Middle frontal gyrus (tissue), 1 donor: ENCODE measurements around the gene MMP23B.

Experiments used
- DNase-seq: peaks from one replicate; pipeline ENCODE4 v3.0.0-alpha.2; 2015; ENCODE audit warnings: low spot score; ENCODE audit errors: extremely low spot score

The MMP23B gene

GRCh38 chr1:1602304-1602967, 29.5 kb upstream of the MMP23B start:
- no peak for DNase-seq

- DNase-seq: no peak
These were observed 28.9 kb upstream of the MMP23B start for GRCh38 chr1:1602968-1603506.

- DNase-seq: no peak
These were observed 28.2 kb upstream of the MMP23B start for GRCh38 chr1:1603671-1604373.

GRCh38 chr1:1604374-1605033, 27.5 kb upstream of the MMP23B start:
- DNase-seq: no peak

GRCh38 chr1:1605034-1605591, 26.9 kb upstream of the MMP23B start:
- DNase-seq: no peak

- DNase-seq: no peak
These were observed 26.2 kb upstream of the MMP23B start for GRCh38 chr1:1605724-1606123.

GRCh38 chr1:1606232-1606631, 25.7 kb upstream of the MMP23B start:
- DNase-seq: no peak

- no peak for DNase-seq
These were observed 22.0 kb upstream of the MMP23B start for GRCh38 chr1:1609822-1610485.

GRCh38 chr1:1610796-1611195, 21.2 kb upstream of the MMP23B start:
- no peak for DNase-seq

GRCh38 chr1:1612104-1612400, 19.9 kb upstream of the MMP23B start:
- no peak for DNase-seq

- no peak for DNase-seq
These were observed 18.4 kb upstream of the MMP23B start for GRCh38 chr1:1613509-1614082.

GRCh38 chr1:1614204-1614953, 17.6 kb upstream of the MMP23B start:
- no peak for DNase-seq

GRCh38 chr1:1614954-1615255, 17.1 kb upstream of the MMP23B start:
- no peak for DNase-seq

GRCh38 chr1:1615256-1616044, 16.5 kb upstream of the MMP23B start, which contains the start of gene MIB2:
Gene MIB2 (plus strand): TSS chr1:1615500. CDS start chr1:1623453, 7,953 bp downstream.
- DNase-seq: peak; percentile 97

GRCh38 chr1:1616045-1616790, 15.8 kb upstream of the MMP23B start:
- DNase-seq: no peak

GRCh38 chr1:1616838-1617237, 15.1 kb upstream of the MMP23B start:
- no peak for DNase-seq

- DNase-seq: no peak
These were observed 14.5 kb upstream of the MMP23B start for GRCh38 chr1:1617516-1617915.

GRCh38 chr1:1617925-1618324, 14.0 kb upstream of the MMP23B start:
- DNase-seq: no peak

- no peak for DNase-seq
These were observed 13.4 kb upstream of the MMP23B start for GRCh38 chr1:1618396-1619068.
